Measurements from ENCODE around the gene SLC18A3.

SLC18A3 gene

GRCh38 chr10:49596493-49596809, 13.7 kb upstream of the SLC18A3 start:
- DNase-seq (ENCODE audit: low read depth), result no peak

DNA sequence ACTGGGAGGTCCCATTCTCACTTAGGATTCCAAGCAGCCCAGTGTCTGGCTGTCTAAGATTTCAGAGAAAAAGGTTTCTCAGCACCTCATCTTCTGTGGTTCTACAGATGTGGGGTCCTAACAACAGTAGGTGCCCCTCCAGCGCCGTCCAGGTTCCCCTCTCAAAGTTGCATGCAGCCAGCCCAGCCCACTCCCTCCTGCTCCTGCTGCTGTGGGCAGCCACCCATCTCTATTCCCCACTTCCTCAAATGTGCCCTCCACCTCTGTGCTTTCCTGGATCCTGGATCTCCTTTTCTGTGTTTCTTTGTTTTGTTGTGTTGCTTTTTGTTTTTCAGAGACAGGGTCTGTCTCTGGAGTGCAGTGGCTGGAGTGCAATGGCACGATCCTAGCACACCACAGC, 13.3 kb upstream of the SLC18A3 start:
- DNase-seq (ENCODE audit: low read depth), result no peak

GRCh38 chr10:49597426-49598163, 12.5 kb upstream of the SLC18A3 start:
- no peak for DNase-seq (ENCODE audit: low read depth)

DNA sequence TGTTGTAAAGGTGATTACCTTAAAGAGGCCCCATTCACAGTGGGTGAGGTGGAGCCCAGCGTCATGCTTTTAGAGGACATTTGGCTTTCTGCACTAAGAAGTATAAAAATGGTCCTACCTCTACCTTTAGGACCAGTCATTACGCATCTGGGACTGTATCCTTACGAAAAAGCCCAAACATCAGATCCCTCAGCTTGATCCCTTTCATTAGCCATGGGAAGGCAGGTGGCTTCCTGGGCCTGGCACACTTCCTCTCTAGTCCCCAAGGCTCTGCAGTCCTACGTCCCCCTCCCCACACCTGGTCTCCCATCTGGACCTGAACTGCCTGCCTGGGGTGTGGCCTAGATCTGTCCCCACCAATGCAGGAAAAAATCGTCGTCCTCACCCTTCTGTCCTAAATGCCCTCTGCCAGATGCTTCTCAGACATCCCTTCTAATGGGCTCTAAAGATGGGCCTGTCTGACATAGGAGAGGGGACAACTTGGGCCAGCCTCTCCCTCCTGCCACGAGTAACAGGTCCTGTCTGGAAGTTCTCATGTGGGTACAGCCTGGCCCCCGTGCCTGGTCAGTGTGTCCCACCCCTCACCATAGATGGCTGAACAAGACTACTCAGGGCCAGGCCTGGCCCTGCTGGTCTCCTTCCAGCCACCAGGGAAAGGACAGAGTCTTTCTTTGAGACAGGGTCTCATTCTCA, 11.8 kb upstream of the SLC18A3 start:
- DNase-seq (ENCODE audit: low read depth), result no peak

- DNase-seq (ENCODE audit: low read depth), result no peak
Measured at GRCh38 chr10:49598986-49599385, 11.1 kb upstream of the SLC18A3 start.

DNA sequence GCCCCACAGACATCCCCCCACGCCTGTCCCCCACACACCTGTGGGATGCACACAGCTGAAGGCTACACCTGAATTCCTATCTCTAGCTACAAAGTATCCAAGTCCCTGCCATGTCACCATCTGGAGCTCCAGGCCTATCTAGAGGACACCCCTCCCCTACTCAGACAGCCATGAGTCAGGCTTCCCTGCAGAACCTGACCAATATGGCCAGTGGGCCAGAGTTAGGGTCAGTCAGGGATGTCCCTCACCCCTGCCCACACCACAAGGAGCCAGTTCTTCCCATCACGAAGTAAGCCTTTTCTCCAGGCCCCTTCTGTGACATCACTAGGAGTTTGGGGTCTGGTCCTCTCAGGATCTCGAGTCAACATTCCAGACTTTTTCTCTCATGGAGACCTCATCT, 10.6 kb upstream of the SLC18A3 start:
- DNase-seq (ENCODE audit: low read depth), result no peak

DNA sequence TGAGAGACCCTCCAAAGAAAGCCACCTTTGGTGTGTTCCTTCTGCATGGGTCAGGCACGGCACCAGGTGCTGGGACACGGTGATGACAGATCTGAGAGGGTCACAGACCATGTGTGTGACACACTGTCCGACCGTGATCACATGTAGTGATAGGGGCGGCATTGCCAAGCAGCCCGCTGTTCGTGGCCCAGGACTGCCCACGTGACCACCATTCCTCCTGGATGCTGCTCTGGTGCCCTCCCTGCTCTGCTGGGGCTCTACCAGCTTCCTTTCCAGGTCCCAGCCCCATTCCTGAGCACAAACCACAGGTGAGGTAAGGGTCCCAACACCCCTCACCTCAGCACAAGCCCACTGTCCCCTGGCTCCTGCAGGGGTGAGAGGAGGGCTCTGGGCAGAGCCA, 10.1 kb upstream of the SLC18A3 start:
- no peak for DNase-seq (ENCODE audit: low read depth)

- no peak for DNase-seq (ENCODE audit: low read depth)
Measured at GRCh38 chr10:49600781-49601400, 9.2 kb upstream of the SLC18A3 start.

GRCh38 chr10:49601857-49602256, 8.3 kb upstream of the SLC18A3 start:
- DNase-seq (ENCODE audit: low read depth), result no peak

GRCh38 chr10:49602380-49603023, 7.6 kb upstream of the SLC18A3 start:
- DNase-seq (ENCODE audit: low read depth), result no peak

GRCh38 chr10:49605216-49605938, 4.7 kb upstream of the SLC18A3 start:
- no peak for DNase-seq (ENCODE audit: low read depth)

DNA sequence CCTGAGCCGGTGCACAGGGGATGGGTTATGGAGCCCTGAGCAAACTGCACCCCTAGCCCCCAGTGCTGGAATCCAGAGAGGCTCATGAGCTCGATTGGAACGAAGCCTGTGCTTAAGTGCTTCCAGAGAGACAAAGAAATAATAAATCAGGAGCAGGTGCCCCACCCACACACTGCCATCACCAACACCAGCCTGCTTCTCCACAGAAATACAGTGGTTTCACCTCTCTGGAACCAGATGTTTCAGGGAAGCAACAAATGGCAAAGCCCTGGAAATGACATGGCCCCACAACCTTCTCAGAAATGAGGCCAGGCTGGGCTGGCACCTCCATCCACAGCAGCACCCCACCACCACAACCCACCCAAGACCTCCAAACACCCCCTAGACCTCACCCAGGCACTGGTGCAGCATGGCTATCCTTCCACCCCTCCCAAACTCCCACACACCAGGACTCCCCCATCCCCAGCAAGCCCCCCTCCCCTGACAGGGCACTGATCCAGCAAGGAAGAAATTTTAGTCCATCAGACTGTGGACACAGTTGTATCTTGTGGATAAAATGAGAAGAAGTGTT, 4.1 kb upstream of the SLC18A3 start:
- DNase-seq (ENCODE audit: low read depth), result no peak

- peak; percentile 46 for DNase-seq (ENCODE audit: low read depth)
Measured at GRCh38 chr10:49606981-49607535, 3.1 kb upstream of the SLC18A3 start.

DNA sequence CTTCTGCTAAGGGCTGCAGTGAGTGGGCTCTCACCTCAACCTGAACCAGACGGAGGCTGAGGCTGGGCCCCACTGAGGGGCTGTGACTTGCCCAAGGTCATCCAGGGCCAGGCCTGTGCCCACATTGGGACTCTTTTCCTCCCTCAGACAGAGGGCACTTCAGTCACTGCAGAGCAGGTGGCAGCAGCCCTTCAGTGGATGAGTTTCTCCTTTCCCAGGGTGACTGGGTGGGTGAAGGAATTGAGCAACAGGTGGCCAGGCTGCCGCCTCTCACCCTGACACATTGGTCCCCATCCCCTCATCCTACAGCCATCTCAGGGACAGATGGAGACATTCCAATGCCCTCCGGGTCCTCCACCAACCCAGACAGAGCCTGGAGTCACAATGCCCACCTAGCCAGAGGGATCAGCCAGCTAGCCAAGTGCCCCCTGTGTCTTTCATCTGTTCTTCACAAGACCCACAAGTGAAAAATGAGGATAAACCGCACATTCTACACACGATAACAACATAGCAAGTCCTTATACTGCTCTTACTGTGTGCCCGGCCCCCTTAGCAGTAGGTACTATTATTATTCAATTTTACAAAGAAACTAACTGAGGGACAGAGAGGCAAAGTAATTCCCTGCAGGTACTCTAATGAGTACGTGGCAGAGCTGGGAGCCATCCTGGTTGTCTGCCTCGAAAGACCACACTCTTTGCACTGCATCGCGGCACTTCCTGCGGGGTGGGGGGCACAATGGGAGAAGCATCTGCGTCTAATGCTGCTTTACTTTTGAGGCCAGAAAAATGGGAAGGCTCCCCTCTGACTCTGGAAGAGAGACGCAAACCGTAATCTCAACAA, 1.7 kb upstream of the SLC18A3 start:
- no peak for DNase-seq (ENCODE audit: low read depth)

GRCh38 chr10:49609006-49609282, 1.2 kb upstream of the SLC18A3 start:
- DNase-seq (ENCODE audit: low read depth), result no peak

DNA sequence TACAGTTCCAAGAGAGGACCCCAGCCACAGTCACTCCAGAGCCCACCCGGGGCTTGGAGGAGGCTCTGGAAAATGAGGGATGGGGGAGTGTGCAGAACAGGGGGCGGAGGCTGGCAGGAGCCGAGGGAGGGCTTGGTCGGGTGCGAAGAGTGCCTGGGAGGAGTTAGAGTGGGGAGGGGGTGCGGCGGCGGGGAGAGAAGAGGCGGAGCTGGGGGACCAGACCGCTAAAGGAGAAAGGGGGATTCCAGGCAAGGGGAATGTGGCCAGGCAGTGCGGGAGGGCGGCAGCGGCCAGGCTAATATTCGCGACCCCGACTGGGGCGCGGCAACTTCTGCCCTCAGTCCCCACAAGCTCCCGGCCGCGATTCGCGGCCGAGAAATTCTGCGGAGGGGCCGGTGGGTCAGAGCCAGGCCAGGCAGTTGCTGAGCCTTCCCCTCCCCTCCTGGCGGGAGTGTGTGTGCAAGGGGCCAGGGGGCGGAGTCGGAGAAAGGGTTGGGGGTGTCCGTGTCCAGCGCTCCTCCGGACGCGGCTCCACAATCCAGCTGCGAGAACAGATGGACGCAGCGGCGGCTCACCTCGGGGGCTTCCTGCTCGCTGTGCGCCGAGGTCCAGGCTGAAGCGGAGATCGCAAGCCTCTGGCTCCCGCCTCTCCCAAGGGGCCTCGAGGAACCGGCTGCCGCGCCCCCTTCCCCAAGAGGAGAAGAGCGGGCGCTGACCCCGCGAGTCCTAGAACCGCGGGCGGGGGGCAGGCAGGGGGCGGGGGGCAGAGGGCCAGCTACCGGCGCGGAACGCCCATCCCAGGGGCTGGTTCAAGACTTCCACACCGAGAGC, 612 bp upstream of the SLC18A3 start:
- no peak for DNase-seq (ENCODE audit: low read depth)

DNA sequence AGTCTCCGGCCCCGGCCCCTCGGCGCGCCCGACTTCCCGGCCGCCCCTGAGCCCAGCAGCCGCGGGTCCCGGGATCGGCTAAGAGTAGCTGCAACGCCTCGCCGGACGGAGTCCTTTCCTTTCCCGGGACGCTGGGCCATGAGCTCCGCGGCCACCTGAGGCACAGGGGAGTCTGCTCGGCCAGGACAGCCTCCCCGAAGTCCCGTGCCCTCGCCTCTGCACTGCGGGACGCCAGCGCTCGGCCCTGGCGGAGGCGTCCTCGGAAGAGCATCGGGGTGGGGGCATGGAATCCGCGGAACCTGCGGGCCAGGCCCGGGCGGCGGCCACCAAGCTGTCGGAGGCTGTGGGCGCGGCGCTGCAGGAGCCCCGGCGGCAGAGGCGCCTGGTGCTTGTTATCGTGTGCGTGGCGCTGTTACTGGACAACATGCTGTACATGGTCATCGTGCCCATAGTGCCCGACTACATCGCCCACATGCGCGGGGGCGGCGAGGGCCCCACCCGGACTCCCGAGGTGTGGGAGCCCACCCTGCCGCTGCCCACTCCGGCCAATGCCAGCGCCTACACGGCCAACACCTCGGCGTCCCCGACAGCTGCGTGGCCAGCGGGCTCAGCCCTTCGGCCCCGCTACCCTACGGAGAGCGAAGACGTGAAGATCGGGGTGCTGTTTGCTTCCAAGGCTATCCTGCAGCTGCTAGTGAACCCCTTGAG, 502 bp downstream of the SLC18A3 start:
- DNase-seq (ENCODE audit: low read depth), result no peak

GRCh38 chr10:49611166-49611815, 1.2 kb downstream of the SLC18A3 start:
- DNase-seq (ENCODE audit: low read depth), result no peak

All from activated gamma-delta T cell treated with anti-CD3 and anti-CD28 coated beads, Interleukin-2, amount 50 U/mL, for 16 hours (primary cell).